PC-3 (cell line): ENCODE measurements around the gene SULF2. TPM values are rescaled to one million over a fixed set of nuclear protein-coding genes. Genes with fewer than 3 reads are reported as not detected.

Source experiments
- ATAC-seq: fragments of 200-7000 bp; cut with Tn5 transposase; 2 replicates; pipeline ENCODE4 v1.9.1; 2020; ENCODE audit warnings: mild to moderate bottlenecking, moderate library complexity
- BruUV-seq: library from RNA; stranded (reverse); fragments of 400-500 nt; replicated peaks from 2 replicates; lab custom pipeline; 2021; lab: Mats Ljungman, UMichigan
- CTCF ChIA-PET: fragments of 300-600 bp; sonication (Branson Sonifier 250); formaldehyde crosslinking; loops from one replicate; lab custom pipeline; 2022; ENCODE audit warnings: antibody characterized with exemption; lab: Charles Lee
- POLR2A ChIA-PET: fragments of 300-600 bp; sonication (Branson Sonifier 250); formaldehyde crosslinking; loops from one replicate; lab custom pipeline; 2022; ENCODE audit warnings: antibody characterized with exemption; ENCODE audit not compliant: unreplicated experiment; lab: Charles Lee
- DNase-seq: peaks from one replicate; pipeline ENCODE4 v3.0.0-alpha.2; 2015
- H2AFZ ChIP-seq: fragments of 300-600 bp; sonication (generic); 2 replicates; pipeline ENCODE4 v1.6.0; 2016; ENCODE audit warnings: antibody characterized with exemption, low read length
- H3F3A ChIP-seq: fragments of 300-600 bp; sonication (generic); one replicate; pipeline ENCODE4 v1.6.0; 2017; ENCODE audit warnings: antibody characterized with exemption, low read length, control low read depth, mild to moderate bottlenecking; ENCODE audit not compliant: unreplicated experiment
- H3K27ac ChIP-seq: fragments of 300-600 bp; sonication (generic); 2 replicates; pipeline ENCODE4 v1.5.1; 2016; ENCODE audit warnings: mild to moderate bottlenecking, low read length
- H3K27me3 ChIP-seq: fragments of 300-600 bp; sonication (generic); 2 replicates; pipeline ENCODE4 v1.6.1; 2016; ENCODE audit warnings: low read length, mixed read lengths
- H3K36me3 ChIP-seq: fragments of 300-600 bp; sonication (generic); 2 replicates; pipeline ENCODE4 v1.6.1; 2016; ENCODE audit warnings: low read depth, mixed run types, low read length, mixed read lengths
- H3K4me1 ChIP-seq: fragments of 300-600 bp; sonication (generic); 2 replicates; pipeline ENCODE4 v1.5.1; 2016; ENCODE audit warnings: low read length; ENCODE audit not compliant: insufficient read depth
- H3K4me2 ChIP-seq: fragments of 300-600 bp; sonication (generic); 2 replicates; pipeline ENCODE4 v1.6.0; 2016; ENCODE audit warnings: low read length
- H3K4me3 ChIP-seq: fragments of 300-600 bp; sonication (generic); 2 replicates; pipeline ENCODE4 v1.5.1; 2016; ENCODE audit warnings: mild to moderate bottlenecking, low read length, mixed read lengths
- H3K79me2 ChIP-seq: fragments of 300-600 bp; sonication (generic); 2 replicates; pipeline ENCODE4 v1.6.1; 2017; ENCODE audit warnings: low read length, mixed read lengths
- H3K9ac ChIP-seq: fragments of 300-600 bp; sonication (generic); 2 replicates; pipeline ENCODE4 v1.6.0; 2016; ENCODE audit warnings: mild to moderate bottlenecking, low read length
- H3K9me2 ChIP-seq: fragments of 300-600 bp; sonication (generic); replicated peaks from 2 replicates; pipeline ENCODE4 v1.6.1; 2016; ENCODE audit warnings: mixed run types, low read length, mixed read lengths
- H3K9me3 ChIP-seq: fragments of 300-600 bp; sonication (generic); 2 replicates; pipeline ENCODE4 v1.6.1; 2016; ENCODE audit warnings: low read length, mixed read lengths
- H4K20me1 ChIP-seq: fragments of 300-600 bp; sonication (generic); 2 replicates; pipeline ENCODE4 v1.6.1; 2016; ENCODE audit warnings: low read length, mixed read lengths
- EZH2 ChIP-seq: fragments of 300-600 bp; sonication (generic); IDR thresholded peaks from one replicate; pipeline ENCODE4 v1.6.1; 2017; ENCODE audit warnings: antibody characterized with exemption, mild to moderate bottlenecking, low read length; ENCODE audit not compliant: unreplicated experiment
- EZH2phosphoT487 ChIP-seq: fragments of 300-600 bp; sonication (generic); IDR thresholded peaks from 2 replicates; pipeline ENCODE4 v1.6.1; 2018; ENCODE audit warnings: mild to moderate bottlenecking, antibody characterized with exemption, low read length, borderline replicate concordance
- intact Hi-C: fragments of 100-400 bp; cut with micrococcal nuclease; formaldehyde crosslinking; loops from 2 replicates; pipeline ENCODE4 v1.9.0; 2023
- total RNA-seq: library from RNA; depleted of rRNA; stranded (reverse); fragments of >200 nt; gene quantifications from 2 replicates; pipeline ENCODE4 v1.2.3, GENCODE V29; 2014
- TF ChIP-seq, protein P1 (sequence below): fragments of 300-600 bp; sonication (generic); conservative IDR thresholded peaks from 2 replicates; pipeline ENCODE4 v1.5.1; 2017; ENCODE audit warnings: antibody characterized with exemption, low read depth, mild to moderate bottlenecking, low read length

The SULF2 gene
- total RNA-seq, 1 experiment from 2014 or later: 340 TPM

GRCh38 chr20:47744803-47745202, 40.5 kb downstream of the SULF2 start:
- no peak overlapping the region for H3K4me2 ChIP-seq
- no peak for ATAC-seq
- ChIA-PET POLR2A (no interaction called here), CTCF (no interaction called here)
- H2AFZ ChIP-seq: no peak overlapping the region
- DNase-seq: no peak
- peaks cover 65% of the 10 kb centered on the region for H3K79me2 ChIP-seq
- H3K4me1 ChIP-seq: no peaks in the 10 kb centered on the region
- intact Hi-C loops: no loop called here
- no peak overlapping the region for H3K4me3 ChIP-seq
- TF ChIP-seq, protein P1, sequence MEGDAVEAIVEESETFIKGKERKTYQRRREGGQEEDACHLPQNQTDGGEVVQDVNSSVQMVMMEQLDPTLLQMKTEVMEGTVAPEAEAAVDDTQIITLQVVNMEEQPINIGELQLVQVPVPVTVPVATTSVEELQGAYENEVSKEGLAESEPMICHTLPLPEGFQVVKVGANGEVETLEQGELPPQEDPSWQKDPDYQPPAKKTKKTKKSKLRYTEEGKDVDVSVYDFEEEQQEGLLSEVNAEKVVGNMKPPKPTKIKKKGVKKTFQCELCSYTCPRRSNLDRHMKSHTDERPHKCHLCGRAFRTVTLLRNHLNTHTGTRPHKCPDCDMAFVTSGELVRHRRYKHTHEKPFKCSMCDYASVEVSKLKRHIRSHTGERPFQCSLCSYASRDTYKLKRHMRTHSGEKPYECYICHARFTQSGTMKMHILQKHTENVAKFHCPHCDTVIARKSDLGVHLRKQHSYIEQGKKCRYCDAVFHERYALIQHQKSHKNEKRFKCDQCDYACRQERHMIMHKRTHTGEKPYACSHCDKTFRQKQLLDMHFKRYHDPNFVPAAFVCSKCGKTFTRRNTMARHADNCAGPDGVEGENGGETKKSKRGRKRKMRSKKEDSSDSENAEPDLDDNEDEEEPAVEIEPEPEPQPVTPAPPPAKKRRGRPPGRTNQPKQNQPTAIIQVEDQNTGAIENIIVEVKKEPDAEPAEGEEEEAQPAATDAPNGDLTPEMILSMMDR: no peak
- TF ChIP-seq EZH2 (no peak), EZH2phosphoT487 (no peak)
- no peak overlapping the region for H3K9ac ChIP-seq
- BruUV-seq: no TSS peak
- H3K36me3 ChIP-seq: peaks cover 33% of the 10 kb centered on the region
- H3K27ac ChIP-seq: no peak overlapping the region
- no peaks in the 10 kb centered on the region for H3K9me3 ChIP-seq
- H4K20me1 ChIP-seq: peaks cover 38% of the 10 kb centered on the region
- H3K27me3 ChIP-seq: no peaks in the 10 kb centered on the region
- H3K9me2 ChIP-seq: no peaks in the 10 kb centered on the region
- H3F3A ChIP-seq: no peaks in the 10 kb centered on the region

DNA sequence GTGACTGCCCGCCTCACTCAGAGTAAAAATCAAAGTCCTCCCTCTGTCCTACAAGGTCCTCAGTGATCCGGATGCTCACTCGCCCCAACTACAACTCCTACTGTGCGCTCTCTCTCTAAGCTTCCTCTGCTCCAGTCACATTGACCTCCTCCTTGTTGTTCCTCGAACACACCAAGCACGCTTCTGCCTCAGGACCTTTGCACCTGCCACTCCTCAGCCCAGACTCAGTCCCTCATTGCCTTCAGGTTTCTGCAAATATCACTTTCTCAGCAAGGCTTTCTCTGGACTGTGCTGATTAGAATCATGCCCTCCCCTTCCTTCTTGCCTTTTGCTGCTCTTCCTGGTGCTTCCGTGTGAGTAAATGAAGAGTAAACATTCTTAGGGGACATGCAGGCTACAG, 41.6 kb downstream of the SULF2 start:
- no peak overlapping the region for H2AFZ ChIP-seq
- H3K4me3 ChIP-seq: no peak overlapping the region
- H3K4me2 ChIP-seq: no peak overlapping the region
- BruUV-seq: no TSS peak
- no peaks in the 10 kb centered on the region for H3F3A ChIP-seq
- DNase-seq: no peak
- no peaks in the 10 kb centered on the region for H3K4me1 ChIP-seq
- no peak overlapping the region for H3K27ac ChIP-seq
- ChIA-PET POLR2A (no interaction called here), CTCF (no interaction called here)
- peaks cover 33% of the 10 kb centered on the region; the same call in 1 of the 2 replicates for H4K20me1 ChIP-seq
- H3K36me3 ChIP-seq: peaks cover 25% of the 10 kb centered on the region; the same call in 1 of the 2 replicates
- no peaks in the 10 kb centered on the region for H3K9me3 ChIP-seq
- intact Hi-C loops: no loop called here
- no peaks in the 10 kb centered on the region for H3K27me3 ChIP-seq
- TF ChIP-seq, protein P1: no peak
- TF ChIP-seq EZH2phosphoT487 (no peak), EZH2 (no peak)
- H3K9me2 ChIP-seq: no peaks in the 10 kb centered on the region
- no peak for ATAC-seq
- H3K79me2 ChIP-seq: peaks cover 60% of the 10 kb centered on the region
- no peak overlapping the region for H3K9ac ChIP-seq

DNA sequence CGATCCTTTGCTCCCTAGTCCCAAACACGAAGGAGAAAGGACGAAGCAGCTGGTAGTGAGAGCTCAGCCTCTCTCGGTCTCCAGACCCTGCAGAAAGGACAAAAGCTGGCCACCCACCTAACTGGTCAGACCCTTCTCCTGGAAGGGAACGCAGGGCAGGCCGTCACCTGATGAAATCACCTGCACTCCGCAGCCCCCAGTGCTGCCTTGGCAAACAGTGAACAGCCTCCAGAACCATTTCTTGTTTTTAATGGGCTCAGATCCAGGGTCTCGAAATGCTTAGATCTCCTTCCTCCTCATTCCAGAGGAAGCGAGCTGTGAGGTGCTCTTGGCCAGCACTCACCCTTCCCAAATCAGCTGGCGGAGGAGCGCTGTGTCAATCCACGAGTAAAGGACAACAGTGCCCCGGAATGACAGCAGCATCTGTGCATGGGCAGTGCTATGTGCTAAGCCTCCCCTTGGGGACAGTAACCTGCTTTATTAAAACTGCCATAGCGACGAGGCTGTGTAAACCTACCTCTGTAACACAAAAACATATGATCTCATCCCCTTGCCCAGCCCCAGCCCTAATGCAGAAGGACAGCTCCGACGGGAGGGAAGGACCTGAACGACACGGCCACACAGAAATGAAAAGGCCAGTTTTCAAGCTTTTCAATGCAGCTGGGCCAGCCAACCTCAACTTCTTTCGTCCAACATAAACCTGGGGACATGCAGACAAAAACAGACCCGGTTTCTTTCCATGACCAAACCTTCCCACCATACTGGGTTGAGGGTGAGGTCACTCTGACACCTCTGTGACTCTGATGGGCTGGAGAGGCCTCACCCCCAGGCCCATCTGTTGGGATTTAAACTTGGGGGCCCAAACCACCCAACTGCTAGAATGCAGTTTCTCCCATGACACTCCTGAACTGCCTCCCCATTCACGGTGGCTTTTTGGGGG, 43.3 kb downstream of the SULF2 start:
- peaks cover 30% of the 10 kb centered on the region; the same call in 1 of the 2 replicates for H3K36me3 ChIP-seq
- H3K4me2 ChIP-seq: no peak overlapping the region
- H3F3A ChIP-seq: no peaks in the 10 kb centered on the region
- H3K9me2 ChIP-seq: no peaks in the 10 kb centered on the region
- TF ChIP-seq EZH2: no peak
- H3K4me3 ChIP-seq: no peak overlapping the region
- H4K20me1 ChIP-seq: peaks cover 24% of the 10 kb centered on the region; the same call in 1 of the 2 replicates
- H3K9ac ChIP-seq: no peak overlapping the region
- ATAC-seq (no peak), DNase-seq (no peak)
- peaks cover 52% of the 10 kb centered on the region for H3K79me2 ChIP-seq
- POLR2A ChIA-PET: interaction anchor here (0.6 kb wide), 1 partner anchor 617 kb away, joined by 14 read pairs; no protein-coding TSS in a partner anchor
- no peaks in the 10 kb centered on the region for H3K9me3 ChIP-seq
- no peaks in the 10 kb centered on the region for H3K27me3 ChIP-seq
- no peak overlapping the region for H2AFZ ChIP-seq
- BruUV-seq: no TSS peak
- intact Hi-C loops: no loop called here
- H3K27ac ChIP-seq: no peak overlapping the region
- CTCF ChIA-PET: no interaction called here
- no peaks in the 10 kb centered on the region for H3K4me1 ChIP-seq
